SKM-1 (cell line): ENCODE measurements around the gene GNA12.

Experiments
- DNase-seq: peaks from one replicate; lab custom pipeline; 2025; ENCODE audit not compliant: unreplicated experiment; lab: John Stamatoyannopoulos, UW

The GNA12 gene

DNA sequence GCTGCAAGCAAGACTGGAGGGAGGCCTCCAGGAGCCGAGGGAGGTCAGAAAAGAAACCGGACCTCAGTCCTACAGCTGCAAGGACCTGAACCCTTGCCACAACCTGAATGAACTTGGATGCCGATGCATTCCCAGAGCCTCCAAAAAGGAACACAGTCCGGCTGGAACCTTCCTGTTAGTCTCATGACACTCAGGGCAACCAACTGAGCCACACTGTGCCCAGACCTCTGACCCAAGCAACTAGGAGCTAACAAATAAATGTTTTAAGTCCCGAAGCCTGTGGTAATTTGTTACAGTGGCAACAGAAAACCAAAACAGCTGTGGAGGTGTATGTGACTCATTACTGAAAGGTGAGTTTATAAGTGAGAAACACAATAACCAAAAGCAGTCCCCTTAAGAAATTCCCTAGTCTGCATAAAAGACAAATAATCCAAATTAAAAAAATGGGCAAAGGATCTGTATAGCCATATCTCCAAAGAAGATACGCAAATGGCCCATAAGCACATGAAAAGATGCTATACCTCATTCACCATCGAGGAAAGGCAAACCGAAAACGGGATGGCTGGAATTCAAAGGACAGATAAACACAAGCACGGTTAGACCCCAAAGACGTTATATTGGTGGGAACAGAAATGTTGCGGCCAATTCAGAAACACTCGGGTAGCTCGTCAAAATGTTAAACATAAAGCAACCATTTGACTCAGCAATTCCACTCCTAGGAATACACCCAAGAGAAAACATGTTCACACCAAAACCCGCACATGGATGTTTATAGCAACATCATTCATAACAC lies 24.8 kb downstream of the GNA12 start:
- DNase-seq = no peak

DNA sequence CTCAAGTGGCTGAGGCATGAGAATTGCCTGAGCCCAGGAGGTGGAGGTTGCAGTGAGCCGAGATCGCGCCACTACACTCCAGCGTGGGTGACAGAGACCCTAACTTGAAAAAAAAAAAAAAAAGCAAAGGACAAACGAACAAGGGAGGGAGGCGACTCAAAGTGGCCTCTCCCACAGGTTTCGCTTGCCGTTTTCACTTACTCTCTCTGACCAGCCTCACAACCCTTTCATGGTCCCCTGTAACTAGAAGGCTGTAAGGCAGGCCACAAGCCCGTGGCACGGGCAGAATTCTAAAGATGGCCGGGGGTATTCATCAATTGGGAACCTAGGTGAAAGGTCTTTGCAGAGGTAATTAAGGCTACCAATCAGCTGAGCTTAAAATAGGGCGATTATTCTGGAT lies 25.5 kb downstream of the GNA12 start:
- no peak for DNase-seq

DNA sequence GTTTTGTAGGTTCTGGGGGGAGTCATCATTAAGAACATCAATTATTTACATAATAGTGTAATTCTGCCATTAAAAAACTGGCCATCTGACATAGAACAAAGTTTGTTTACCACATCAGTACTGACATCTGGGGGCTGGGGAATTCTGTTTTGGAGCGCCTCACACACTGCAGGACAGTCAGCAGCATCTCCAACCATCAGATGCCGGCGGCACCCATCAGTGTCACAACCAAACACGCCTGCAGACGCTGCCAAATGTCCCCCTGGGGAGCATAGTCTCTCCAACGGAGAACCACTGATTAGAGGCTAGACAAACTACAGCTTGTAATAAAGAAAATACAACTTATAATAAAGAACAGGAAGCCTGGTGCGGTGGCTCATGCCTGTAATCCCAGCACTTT lies 26.0 kb downstream of the GNA12 start:
- no peak for DNase-seq

DNA sequence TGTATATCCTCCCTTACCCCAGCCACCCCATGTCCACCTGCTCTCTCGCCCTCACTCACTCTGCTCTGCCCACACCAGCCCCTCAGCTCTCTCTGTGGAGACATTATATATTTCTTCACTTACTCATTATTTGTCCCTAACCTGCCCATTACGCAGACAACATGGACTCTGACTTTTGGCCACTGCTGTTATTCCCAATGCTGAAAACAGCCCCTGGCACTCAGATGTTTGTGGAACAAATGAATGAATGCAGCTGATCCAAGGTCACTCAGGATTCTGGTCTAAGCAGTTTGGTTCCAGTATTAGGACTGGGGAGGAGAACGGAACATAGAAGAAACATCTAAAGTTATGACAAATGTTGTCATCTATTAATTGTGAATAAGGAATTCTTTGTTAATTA lies 26.7 kb downstream of the GNA12 start:
- DNase-seq = no peak

DNA sequence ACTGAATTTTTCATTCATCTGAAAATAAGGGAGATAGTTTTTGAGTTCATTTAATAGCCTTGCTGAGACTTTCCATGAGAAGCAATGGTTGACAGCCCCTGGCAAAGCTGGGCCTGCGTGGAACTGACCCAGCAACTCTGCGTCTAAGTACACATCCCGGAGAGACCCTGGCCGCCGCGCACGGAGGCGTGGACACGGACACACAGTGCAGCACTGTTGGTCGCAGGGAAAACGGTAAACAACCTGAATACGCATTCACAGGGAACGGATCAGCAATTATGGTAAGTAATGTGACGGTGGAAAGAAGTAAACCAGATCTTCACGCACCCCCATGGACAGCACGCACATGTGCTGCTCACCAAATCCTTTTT lies 28.2 kb downstream of the GNA12 start:
- DNase-seq = no peak

DNA sequence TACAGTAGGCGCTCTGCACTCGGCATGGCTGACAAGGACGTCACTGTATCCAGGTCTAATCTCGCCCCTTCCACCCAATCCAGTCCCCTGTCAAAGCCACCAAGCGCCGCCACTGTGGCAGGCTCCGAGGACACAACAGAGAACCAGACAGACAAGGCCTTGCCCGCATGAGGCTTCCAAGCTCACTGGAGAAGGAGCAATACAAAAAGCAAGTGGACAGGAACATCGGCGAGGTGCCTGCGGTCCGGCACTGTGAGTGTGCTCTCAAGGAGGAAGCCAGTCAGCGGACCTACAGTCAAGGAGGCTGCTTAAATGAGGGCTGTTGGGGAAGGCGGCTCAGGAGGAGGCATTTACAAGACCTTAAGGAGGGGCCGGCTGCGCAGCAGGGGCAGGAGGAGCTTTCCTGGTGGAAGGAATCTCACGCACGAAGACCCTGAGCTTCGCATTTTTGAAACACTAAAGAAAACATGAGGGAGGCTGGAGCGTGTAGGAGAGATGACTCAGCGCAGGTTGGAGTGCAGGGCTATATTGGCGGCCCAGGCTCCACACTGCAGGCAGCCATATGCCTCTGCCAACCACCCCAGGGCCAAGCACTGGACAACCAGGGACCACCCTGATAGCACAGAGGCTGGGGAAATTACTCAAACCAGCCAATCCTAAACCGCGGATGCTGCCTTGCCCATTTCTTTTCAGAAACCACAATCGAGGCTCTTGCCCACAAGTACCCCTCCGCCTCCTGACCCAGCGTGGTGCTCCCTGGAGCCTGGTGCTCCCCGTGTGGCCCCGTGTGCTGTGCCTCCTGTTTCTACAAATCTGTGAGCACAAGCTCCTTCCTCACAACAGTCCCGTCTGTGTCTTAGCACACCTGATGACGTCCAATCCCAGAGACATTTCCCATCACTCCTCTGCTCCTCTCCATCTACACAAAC lies 28.9 kb downstream of the GNA12 start:
- no peak for DNase-seq

DNA sequence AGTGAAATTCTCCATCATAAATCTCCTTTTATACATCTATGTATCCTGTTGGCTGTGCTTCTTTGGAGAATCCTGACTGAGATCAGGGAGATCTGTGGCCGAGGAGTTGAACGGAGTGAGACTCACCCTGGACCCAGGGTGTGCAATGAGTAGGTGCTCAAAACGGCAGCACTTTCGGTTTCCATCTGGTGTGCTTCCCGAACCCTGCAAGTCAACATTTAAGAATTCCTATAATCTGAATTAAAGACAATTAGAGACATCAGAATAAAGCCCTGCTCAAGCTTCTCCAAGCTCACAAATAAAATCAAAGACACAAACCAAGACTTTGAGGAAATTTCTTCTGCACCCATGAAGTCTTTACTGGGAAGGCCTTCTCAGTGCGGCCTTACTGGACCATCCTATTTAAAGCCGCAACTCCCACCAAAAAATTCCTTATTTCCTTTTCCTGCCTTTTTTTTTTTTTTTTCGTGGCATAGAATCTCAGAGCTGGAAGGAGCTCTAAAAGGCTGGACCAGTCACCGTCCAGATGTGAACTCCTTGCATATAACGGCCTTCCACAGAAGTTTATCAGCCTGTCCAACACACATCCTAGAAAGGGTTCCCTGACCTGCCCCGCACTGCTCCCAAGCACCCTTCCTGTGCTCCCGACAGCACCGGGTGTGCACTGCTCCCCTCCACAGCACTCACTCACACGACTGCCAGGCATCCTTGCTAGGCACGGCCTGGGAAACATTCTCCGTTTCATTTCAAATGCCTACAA lies 29.7 kb downstream of the GNA12 start:
- no peak for DNase-seq

DNA sequence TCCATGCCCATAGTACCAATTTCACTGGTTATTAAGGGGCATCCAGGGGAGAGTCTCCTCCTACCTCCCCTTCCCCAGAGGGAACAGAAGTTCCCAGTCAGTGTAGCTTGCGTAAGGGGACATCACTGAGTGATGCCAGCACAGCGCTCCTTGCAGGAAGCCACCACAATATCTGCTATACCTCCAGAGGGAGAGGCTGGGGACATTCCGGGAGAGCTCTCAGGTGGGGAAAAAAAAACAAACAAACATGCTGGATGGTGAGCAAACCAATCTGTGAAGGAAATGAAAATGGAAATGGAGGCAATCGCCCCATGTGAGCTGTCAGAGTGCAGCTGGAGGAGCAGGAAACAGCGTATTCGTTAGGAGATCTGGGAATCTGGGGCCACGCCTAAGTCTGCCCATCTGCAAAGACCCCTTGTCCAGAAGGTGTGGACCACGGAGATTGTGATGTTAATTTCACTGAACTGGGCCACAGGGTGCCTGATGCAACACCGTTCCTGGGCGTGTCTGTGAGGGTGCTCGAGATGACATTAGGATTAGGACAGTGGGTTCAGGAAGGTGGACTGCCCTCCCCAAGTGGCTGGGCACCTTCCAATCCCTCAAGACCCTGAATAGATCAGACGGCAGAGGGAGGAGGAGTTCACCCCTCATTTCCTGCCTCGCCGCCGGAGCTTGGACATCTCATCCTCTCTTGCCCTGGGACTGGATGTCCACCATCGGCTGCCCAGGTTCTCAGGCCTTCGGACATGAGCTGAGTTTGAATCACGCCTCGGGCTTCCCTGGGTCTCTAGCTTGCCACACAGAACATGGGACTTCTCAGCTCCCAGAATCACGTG lies 30.5 kb downstream of the GNA12 start:
- DNase-seq = no peak

DNA sequence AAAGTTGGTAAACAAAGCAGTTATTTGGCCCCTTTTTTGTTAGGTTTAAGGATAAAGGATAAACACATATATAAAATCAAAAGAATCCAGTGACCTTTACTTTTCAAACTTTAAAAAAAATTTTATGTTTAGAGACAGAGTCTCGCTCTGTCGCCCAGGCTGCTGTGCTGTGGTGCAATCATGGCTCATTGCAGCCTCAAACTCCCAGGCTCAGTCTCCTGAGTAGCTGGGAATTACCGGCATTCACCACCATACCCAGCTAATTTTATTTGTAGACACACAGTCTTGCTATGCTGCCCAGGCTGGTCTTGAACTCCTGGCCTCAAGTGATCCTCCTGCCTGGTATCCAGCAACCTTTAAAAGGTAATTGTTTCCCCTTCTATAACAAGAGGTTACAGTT lies 31.3 kb downstream of the GNA12 start:
- DNase-seq = no peak

DNA sequence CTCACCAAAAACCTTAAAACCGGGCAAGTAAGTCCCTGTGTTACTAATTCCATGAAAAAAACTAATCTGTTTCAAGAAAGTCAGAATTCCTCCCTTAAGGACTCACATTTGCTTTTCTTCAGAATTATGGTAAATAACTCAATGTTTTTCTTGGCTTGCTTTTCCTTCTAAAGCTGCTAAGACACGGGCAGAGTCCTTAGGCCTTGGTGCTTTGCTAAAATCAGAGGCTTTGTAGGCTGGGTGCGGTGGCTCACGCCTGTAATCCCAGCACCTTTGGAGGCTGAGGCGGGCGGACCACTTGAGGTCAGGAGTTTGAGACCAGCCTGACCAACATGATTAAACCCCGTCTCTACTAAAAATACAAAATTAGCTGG lies 32.0 kb downstream of the GNA12 start:
- no peak for DNase-seq

DNA sequence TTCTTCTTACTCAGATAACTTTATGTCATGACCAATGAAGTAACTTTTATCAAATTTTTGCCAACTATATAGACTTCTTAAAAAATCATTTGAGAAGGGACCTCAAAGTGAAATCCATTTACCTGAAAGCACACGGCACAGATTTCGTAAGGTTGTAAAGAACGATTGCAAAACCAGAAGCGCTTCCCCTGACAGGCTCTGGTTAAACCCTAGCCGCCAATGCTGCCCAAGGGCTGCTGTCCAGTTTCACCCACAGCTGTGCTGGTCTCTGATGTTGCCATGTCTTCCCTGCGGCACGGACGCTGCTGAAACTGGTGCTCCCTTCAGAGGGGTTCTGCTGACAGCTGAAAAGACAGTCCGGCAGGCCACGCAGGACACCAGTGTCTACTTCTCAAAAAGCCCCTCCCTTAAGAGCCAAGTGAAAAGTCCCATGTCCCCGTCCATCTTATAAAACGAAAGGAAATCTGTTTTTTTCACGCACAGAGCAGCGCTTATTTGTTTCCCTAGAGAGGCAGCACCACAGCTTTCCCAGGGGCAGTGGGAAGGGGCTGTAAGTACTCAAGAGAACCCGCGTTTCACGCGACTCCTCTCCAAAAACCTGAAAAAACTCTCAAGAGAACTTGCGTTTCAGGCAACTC lies 32.5 kb downstream of the GNA12 start:
- DNase-seq = peak; percentile 14

DNA sequence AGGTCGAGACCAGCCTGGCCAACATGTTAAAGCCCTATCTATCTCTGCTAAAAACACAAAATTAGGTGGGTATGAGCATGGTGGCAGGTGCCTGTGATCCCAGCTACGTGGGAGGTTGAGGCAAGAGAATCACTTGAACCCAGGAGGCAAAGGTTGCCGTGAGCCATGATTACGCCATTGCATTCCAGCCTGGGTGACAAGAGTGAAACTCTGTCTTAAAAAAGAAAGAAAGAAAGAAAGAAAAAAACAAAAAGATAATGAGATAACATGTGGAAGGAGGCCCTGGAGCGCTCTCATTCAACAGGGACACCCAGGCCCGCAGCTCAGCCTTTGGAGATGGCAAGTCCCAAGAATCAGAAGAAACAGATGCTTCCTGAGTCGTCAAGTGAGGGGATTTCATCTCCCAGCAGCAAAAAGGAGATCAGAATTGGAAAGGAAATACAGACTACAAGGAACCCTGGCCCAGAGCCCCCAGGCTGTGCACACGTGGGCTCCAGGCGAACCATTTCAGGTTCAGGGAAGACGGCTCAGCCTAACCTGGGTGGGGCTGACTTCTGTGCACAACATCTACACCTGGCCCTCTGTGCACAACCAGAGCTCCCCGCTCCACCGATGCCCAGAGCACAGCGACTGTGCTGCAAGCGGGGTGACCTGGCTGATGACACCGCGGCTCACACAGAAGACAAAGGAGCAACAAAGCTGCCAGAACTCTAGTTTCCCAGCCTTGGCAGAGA lies 33.3 kb downstream of the GNA12 start:
- no peak for DNase-seq

DNA sequence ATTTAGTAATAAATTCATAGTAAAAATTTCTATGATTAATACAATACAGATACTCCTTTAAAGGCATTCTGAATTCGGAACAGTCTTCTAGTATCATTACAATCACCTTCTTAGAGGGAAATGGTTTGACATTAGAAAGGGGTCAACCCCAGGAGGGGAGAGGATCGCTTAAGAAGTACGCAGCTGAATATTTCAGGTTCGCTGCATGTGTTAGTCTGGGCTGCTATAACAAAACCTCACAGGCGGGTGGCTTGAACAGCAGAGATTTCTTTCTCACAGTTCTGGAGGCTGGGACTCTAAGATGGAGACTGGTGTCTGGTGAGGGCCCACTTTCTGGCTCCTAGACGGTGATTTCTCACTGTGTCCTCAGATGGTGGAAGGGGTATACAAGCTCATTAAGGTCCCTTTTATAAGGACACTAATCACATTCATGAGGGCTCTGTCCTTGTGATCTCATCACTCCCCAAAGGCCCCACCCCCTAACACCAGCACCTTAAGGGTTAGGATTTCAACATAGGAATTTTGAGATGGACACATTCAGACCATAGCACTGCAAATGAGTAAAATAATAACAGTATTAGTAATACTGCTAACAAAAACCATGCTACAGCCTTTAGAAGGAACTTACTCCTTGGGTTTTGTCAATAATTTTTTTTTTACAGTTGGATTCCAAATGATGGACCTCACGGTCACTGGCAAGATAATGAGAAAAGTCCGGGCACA lies 34.0 kb downstream of the GNA12 start:
- no peak for DNase-seq

DNA sequence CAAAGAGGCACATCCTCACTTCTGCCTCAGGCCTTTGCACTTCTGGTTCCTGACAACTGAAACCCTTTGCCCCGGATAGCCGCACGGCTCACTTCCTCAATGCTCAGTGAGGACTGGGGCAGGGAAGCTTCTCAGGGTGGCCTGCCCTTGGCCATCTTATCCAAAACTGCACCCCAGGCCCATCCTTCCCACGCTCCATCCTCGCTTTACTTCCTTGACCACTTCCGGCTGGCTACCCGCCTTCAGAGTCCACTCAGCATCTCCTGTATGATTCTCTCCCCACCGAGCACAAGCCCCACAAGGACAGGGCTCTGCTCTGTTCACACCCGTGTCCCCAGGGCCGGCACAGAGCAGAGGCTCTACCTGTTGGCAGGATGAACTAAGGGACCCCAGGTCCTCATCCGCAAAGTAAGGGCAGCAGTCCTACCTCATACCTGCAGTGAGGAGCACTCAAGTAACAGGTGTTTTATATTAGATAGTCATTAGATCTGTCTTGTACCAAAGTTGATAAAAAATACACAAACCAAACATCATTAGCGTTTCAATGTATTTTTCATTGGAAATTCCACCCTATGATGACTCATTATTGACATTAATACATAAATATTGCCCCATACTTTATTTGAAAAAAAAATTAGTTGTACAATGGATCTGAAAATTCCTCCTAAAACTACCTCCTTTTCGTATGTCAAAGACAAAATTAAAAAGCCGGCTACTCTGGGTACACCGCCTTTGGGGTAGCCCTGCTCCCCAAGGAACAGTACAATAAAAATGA lies 35.0 kb downstream of the GNA12 start:
- DNase-seq = peak; percentile 30

DNA sequence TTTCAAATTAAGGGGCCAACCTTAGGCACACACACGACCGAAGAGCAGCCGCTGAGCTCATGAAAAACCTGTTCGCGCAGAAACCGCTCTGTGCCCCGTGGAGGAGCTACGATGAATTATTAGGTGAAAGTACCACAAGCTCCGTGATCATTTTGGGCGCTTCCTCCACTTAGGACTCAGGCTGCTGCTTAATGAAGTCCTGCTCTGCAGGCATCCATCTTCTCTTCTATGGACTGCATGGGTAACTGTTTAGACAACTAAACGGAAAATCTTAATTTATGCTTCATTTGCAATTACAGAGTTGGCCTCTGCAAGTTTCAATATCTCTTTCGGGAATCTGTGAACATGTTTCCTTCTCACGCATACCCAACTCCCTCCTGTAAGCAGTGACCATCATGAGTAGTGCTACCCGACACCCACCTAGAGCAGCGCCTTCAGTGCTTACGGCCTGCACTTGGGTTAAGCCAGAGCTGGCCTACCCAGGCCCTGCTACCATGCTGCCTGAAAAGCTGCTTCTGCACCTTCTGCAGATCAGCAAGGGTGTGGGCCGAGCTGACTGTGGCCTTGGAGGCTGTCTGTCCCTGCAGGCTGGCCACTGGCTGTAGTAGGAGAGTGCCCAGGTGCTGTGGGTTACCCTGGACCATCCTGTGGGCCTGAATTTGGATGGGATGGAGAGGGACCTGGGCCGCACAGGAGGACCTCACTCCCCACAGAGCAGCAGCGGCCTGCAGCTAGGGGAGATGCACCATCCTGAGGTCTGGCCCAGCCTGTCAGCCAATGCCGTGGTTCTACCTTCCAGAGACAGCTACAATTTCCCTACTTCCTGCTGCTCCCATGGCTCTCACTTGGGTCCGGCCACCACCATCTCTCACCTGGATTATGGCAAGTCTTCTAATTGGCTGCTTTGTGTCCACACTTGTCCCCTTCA lies 36.0 kb downstream of the GNA12 start:
- DNase-seq = no peak

DNA sequence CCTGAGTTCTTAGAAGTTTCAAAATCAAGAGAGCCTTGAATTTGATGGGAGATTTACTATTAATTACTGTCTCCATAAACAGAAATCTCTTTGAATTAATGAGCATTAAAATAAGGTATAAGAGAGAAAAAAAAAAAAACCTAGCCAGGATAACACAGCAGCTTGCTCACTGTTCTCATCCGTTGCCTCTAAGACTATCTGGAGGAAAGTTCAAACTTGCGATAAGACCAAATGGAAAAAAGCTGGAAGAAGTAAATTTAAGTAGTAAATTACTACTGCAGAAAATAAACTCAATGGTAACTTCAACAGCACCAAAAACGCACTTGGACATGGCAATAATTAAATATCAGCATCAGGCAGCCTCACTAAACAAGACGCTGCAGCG lies 36.7 kb downstream of the GNA12 start:
- DNase-seq = no peak

DNA sequence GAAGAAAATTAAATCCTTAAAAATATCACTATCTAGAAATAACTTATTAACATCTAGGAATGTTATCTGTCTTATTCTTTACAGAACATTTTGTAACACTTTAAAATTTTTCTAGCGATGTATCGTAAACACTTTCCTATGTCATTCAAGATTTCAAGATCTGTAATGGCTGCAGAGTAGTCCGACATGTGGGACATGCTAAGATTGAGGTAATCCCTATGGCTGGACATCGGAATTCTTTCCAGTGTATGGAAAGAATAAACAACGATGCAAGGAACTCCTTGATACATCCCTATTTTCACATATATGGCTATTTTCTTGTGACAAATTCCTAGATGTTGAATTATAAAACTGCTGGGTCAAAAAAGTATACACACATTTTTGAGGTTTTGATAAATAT lies 37.5 kb downstream of the GNA12 start:
- DNase-seq = no peak
